ENCODE measurements around the gene SCPEP1.
A peak's percentile ranks its signal among the peaks of the same experiment; 100 is the strongest.

SCPEP1 gene

DNA sequence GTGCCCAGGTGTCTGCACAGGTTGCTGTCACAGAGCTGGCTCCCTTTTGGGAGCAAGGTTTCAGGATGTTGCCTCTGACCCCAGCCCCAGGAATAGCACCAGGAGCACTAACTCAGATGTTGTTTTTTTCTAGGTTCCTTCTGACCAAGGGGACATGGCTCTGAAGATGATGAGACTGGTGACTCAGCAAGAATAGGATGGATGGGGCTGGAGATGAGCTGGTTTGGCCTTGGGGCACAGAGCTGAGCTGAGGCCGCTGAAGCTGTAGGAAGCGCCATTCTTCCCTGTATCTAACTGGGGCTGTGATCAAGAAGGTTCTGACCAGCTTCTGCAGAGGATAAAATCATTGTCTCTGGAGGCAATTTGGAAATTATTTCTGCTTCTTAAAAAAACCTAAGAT is 28.1 kb downstream of the SCPEP1 start:
- DNase-seq: no peak

DNA sequence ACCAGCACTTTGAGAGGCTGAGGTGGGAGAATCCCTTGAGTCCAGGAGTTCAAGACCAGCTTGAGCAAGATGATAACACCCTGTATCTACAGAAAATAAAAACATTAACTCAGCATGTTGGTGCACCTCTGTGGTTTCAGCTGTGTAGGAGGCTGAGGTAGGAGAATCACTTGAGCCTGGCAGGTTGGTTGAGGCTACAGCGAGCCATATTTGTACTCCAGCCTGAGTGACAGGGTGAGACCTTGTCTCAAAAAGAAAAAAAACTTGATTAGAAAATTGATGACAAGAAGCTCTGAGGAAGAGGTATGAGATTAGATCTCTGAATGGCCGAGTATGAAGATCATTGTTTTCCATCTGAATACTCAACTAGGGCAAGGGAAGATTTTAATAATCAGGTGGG is 31.0 kb downstream of the SCPEP1 start:
- no peak for DNase-seq

DNA sequence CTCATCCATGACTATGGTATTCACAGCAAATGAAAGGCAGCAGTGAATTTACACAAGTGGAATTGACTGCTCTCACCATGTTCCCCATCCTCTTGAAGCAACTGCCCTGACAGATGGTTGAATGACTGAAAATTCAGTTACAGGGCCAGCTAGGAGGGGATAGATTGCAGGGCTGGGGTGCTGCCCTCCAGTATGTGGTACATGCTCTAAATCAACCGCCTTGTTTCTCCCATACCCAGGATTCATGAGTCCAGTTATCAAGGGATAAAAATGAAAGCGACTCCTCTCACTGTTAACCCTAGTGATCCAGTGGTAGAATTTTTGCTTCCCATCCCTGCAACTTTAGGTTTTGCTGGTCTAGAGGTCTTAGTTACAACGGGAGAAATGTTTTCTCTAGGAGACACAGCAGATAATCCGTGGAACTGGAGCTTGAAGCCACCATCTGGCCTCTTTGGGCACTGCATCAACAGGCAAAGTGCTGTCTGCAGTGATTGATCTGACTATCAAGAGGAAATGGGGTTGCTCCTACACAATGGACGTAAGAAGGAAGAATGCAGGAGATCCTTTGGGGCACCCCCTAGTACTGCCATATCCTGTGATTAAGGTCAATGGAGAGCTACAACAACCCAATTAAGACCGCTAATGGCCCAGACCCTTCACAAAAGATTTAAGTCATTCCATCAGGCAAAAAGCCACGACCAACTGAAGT is 32.0 kb downstream of the SCPEP1 start:
- peak; percentile 52 for DNase-seq

- no peak for DNase-seq
These were observed 32.6 kb downstream of the SCPEP1 start for GRCh38 chr17:57010487-57010886.

GRCh38 chr17:57011491-57012015 is 33.6 kb downstream of the SCPEP1 start:
- DNase-seq: no peak

DNA sequence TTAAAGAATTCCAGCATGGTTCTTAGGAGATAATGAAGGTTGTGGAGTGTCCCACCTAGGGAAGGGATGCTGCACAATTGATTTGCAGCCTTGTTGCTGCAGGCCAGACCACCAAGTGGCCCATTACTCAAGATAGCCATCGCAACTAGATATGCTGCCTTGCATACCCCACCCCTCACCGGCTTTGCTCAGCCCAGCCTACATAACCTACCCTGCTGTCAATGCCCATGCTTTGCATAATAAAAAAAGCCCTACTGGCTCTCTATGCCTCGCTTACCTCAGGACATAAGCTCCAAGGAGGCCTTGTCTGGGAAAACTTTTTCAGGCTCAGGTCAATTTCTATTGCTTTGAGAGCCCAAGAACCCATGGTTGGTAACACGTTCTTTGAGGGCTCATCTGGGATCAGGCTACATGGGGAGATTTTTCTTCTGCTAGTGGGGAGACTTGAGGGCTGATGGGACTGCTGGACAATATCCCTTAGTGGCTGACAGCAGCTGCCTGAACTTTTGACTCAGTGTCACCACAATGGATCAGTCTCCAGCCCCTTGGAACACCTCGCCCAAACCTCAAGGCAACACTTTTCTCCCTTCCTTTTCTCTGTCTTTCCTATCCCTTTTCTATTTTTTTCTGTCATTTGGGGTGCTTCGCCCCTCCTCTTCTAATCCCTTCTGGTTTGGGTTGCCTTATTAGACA is 38.3 kb downstream of the SCPEP1 start:
- DNase-seq: no peak

DNA sequence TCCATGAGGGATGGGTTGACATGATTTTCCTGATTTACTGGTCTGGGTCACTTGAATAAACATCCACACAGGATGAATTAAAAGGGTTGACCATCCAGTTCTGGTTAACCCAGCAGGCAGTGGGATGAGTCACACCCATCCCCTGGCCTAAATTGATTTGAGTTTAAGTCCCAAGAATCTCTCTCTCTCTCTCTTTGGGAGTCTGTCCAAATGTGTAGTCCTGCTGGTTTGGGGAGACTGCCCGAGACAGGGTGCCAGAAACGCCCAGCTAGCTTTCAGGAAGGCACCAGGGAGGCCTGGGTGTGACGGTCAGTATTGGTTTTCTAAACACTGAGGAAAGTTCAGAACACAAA is 38.8 kb downstream of the SCPEP1 start:
- DNase-seq: no peak

DNA sequence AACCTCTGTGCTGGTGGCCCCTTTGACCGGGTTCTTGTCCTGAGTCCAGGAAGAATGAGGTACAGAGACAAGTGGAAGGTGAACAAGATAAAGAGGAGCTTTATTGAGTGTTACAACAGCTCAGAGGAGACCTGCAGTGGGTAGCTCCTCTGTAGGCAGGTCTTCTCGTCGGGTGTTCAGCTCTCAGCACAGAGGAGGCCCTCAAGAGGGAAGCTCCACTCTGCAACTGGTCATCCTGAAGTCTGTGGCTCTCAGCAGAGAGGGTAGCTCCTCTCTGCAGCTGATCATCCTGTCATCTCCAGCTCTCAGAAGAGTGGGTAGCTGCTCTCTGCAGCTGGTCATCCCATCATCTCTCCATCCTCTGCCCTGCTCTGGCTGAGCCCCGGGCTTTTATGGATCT is 39.7 kb downstream of the SCPEP1 start:
- DNase-seq: no peak

- DNase-seq: no peak
These were observed 42.3 kb downstream of the SCPEP1 start for GRCh38 chr17:57020208-57020607.

DNA sequence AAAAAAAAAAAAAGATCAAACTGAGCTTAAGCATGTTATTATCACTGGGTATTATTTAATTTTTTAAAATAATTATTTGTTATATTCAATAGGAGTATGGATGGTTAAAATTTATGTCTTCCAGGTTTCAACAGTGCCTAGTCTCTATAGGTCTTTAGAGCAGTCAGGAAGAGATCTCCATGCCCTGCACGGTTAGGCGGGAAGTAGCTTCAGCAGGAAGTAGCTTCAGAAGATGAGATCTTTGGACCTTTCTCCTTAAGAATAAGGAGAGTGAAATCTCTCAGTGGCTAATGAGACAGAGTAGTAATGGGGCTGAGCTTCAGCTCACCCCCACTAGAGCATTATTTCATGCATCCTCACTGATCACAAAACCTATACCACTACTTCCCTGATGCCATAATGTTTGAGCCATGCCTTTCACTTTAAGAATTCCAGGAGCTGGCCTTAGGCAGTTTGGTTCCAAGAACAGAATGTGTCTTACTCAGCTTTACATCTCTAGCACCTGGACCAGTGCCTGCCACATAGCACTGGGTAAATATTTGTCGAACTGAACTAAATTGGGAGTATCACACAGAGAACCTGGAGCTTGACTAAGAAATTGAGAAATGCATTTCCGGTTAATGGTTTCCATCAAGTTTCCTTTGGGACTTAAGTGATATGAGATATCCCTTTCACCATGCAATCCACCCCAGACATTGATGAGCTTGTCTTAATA is 43.5 kb downstream of the SCPEP1 start:
- DNase-seq: no peak

- DNase-seq: no peak
These were observed 47.9 kb downstream of the SCPEP1 start for GRCh38 chr17:57025876-57026275.

DNA sequence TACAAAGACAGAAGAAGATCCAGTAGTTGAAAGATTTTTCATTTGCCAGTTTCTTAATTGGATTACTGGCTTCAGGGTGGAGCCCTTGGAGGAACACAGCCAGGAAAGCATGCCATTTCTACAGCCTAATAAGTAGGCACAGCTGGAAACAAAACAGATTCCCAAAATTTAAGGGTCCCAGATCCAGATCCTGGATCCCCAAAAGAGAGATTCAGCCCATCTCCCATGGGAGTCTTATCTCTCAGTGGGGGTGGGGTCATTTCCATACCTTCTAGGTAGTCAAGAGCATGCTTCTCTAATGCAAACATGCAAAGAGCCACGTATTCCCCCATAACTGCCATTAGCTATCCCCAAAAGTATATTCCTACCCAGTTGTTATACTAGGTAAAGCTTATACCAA is 49.9 kb downstream of the SCPEP1 start:
- no peak for DNase-seq

DNA sequence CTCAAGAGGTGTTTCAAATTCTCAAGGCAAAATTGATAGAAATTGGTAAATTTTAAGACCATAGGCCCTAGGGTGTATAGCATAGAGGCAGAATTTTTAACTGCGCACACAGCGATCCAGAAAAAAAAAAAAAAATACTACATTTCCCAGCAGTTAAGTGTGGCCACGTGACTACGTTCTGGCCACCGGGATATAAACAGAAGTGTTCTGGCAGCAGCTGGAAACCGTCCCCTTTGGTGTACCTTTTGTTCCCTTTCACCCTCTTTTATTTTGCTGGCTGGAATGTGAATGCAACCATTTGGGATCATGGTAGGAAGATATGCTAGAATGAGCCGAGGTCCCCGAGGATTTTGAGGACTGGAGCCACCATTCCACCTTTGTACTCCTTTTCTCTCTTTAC is 54.4 kb downstream of the SCPEP1 start:
- no peak for DNase-seq

GRCh38 chr17:57033296-57033695 is 55.4 kb downstream of the SCPEP1 start:
- DNase-seq: no peak

- DNase-seq: no peak
These were observed 57.1 kb downstream of the SCPEP1 start for GRCh38 chr17:57034807-57035754.

DNA sequence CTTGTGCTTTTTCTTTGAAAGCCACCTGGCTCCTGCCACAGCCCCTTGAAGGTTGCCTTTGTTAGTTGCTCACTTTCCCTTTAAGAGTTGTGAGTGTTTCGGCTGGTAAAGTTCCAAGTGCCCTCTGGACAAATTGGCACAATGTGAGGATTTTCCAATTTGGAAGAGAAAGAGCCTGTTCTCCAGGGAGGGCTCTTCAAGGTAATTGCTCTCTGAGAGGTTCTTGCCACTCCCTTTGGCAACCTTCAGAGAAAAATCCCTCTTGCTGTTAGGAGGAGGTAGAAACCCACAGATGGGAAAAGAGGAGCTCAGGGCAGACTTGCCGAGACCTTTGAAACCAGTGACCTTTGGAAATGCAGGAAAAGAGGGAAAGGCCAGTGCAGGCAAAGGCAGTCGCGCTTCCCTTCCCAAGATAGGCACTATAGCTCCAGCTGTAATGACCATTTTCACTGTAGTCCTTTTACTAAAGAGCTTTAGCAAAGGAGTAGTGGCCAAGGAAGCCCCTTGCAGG is 58.1 kb downstream of the SCPEP1 start:
- DNase-seq: no peak

DNA sequence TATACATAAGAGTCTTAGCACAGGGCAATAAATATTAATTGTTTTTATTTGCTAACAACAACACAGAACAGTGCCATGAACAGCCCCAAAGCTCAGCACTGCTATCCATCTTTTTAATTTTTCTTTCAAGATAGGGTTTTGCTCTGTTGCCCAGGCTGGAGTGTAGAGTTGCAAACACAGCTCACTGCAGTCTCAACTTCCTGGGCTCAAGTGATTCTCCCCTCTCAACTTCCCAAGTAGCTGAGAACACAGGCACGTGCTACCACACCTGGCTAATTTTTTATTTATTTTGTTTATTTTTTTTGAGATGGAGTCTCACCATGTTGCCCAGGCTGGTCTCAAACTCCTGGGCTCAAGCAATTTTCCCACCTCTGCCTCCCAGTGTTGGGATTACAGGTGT is 59.5 kb downstream of the SCPEP1 start:
- no peak for DNase-seq

- DNase-seq: no peak
These were observed 60.6 kb downstream of the SCPEP1 start for GRCh38 chr17:57038486-57038885.

- no peak for DNase-seq
These were observed 62.6 kb downstream of the SCPEP1 start for GRCh38 chr17:57040571-57040970.

DNA sequence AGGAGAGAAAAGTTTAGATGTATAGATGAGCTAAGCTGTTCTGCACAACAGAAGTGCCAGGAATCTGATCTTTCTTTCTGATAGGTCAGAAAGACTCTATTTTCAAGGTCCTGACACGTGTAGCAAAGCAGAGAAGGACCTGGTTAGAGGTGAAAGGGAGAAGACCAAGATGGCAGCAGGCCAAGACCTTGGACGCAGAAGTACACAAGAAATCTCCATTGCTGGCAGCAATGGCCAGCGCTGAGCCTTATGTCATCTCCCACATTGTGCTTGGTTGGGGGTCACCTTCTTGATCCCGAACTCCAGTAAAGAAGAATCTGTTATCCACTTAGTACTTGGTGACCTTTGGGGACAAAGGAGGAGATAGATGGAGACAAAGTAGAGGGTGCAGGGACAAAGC is 65.3 kb downstream of the SCPEP1 start:
- DNase-seq: no peak

GRCh38 chr17:57044976-57045867 is 67.3 kb downstream of the SCPEP1 start:
- no peak for DNase-seq
